ENCODE measurements around the gene BAAT. TPM values are rescaled to one million over a fixed set of nuclear protein-coding genes. Genes with fewer than 3 reads are reported as not detected.

BAAT gene
- total RNA-seq, 1 donor from 2014 or later = 0.07 TPM

- peaks cover 4% of the 10 kb centered on the region for H3K4me1 Mint-ChIP-seq
- H3K27me3 Mint-ChIP-seq (ENCODE audit: low read depth) = no peaks in the 10 kb centered on the region
- H3K27ac Mint-ChIP-seq = no peak overlapping the region
- no peaks in the 10 kb centered on the region for H3K36me3 Mint-ChIP-seq
- no peak for DNase-seq (ENCODE audit: low spot score in 2 of 2, unreplicated experiment in 2 of 2)
- peaks cover 13% of the 10 kb centered on the region for H3K9me3 Mint-ChIP-seq
- TF ChIP-seq CTCF (IDR thresholded peaks at IDR 0.05; ENCODE audit: unreplicated experiment) = no peak
- H3K4me3 Mint-ChIP-seq = no peak overlapping the region
Measured at GRCh38 chr9:101326035-101326434, 58.8 kb downstream of the BAAT start.

GRCh38 chr9:101325053-101325452 is 59.8 kb downstream of the BAAT start:
- H3K36me3 Mint-ChIP-seq = no peaks in the 10 kb centered on the region

GRCh38 chr9:101324245-101324804 is 60.5 kb downstream of the BAAT start:
- TF ChIP-seq CTCF (IDR thresholded peaks at IDR 0.05; ENCODE audit: unreplicated experiment) = no peak
- Mint-ChIP-seq H3K4me3 (no peak overlapping the region), H3K27ac (no peak overlapping the region), H3K27me3 (ENCODE audit: low read depth) (no peaks in the 10 kb centered on the region), H3K4me1 (peaks cover 4% of the 10 kb centered on the region), H3K9me3 (peaks cover 13% of the 10 kb centered on the region), H3K36me3 (no peaks in the 10 kb centered on the region)
- DNase-seq (ENCODE audit: low spot score in 2 of 2, unreplicated experiment in 2 of 2) = no peak

More at GRCh38 chr9:101325053-101325452, 59.8 kb downstream of the BAAT start:
- Mint-ChIP-seq H3K27me3 (ENCODE audit: low read depth) (no peaks in the 10 kb centered on the region), H3K9me3 (peaks cover 13% of the 10 kb centered on the region), H3K4me3 (no peak overlapping the region), H3K4me1 (peaks cover 4% of the 10 kb centered on the region), H3K27ac (no peak overlapping the region)
- no peak for TF ChIP-seq CTCF (IDR thresholded peaks at IDR 0.05; ENCODE audit: unreplicated experiment)
- DNase-seq (ENCODE audit: low spot score in 2 of 2, unreplicated experiment in 2 of 2) = no peak

- H3K4me1 Mint-ChIP-seq = peaks cover 4% of the 10 kb centered on the region
Measured at GRCh38 chr9:101323129-101323528, 61.7 kb downstream of the BAAT start.

GRCh38 chr9:101317735-101318134 is 67.1 kb downstream of the BAAT start:
- Mint-ChIP-seq H3K4me3 (no peak overlapping the region), H3K36me3 (no peaks in the 10 kb centered on the region), H3K4me1 (no peaks in the 10 kb centered on the region), H3K27ac (no peak overlapping the region), H3K9me3 (no peaks in the 10 kb centered on the region), H3K27me3 (ENCODE audit: low read depth) (peaks cover 3% of the 10 kb centered on the region)
- no peak for DNase-seq (ENCODE audit: low spot score in 2 of 2, unreplicated experiment in 2 of 2)
- TF ChIP-seq CTCF (IDR thresholded peaks at IDR 0.05; ENCODE audit: unreplicated experiment) = no peak

More at GRCh38 chr9:101323129-101323528, 61.7 kb downstream of the BAAT start:
- H3K36me3 Mint-ChIP-seq = no peaks in the 10 kb centered on the region
- no peak overlapping the region for H3K27ac Mint-ChIP-seq
- no peaks in the 10 kb centered on the region for H3K27me3 Mint-ChIP-seq (ENCODE audit: low read depth)
- TF ChIP-seq CTCF (IDR thresholded peaks at IDR 0.05; ENCODE audit: unreplicated experiment) = no peak
- no peak for DNase-seq (ENCODE audit: low spot score in 2 of 2, unreplicated experiment in 2 of 2)
- H3K4me3 Mint-ChIP-seq = no peak overlapping the region
- peaks cover 13% of the 10 kb centered on the region for H3K9me3 Mint-ChIP-seq

GRCh38 chr9:101315112-101315450 is 69.7 kb downstream of the BAAT start:
- TF ChIP-seq CTCF (IDR thresholded peaks at IDR 0.05; ENCODE audit: unreplicated experiment) = no peak
- no peak overlapping the region for H3K4me3 Mint-ChIP-seq
- H3K36me3 Mint-ChIP-seq = no peaks in the 10 kb centered on the region
- H3K9me3 Mint-ChIP-seq = no peaks in the 10 kb centered on the region
- no peaks in the 10 kb centered on the region for H3K4me1 Mint-ChIP-seq
- no peak for DNase-seq (ENCODE audit: low spot score in 2 of 2, unreplicated experiment in 2 of 2)
- no peak overlapping the region for H3K27ac Mint-ChIP-seq
- peaks cover 3% of the 10 kb centered on the region for H3K27me3 Mint-ChIP-seq (ENCODE audit: low read depth)
